Measurements from ENCODE around the gene ERC2. TPM values are rescaled to one million over a fixed set of nuclear protein-coding genes. Genes with fewer than 3 reads are reported as not detected.
A peak's percentile ranks its signal among the peaks of the same experiment; 100 is the strongest.

ERC2 gene
- total and polyA plus RNA-seq, 2 donors (not counting 1 experiment from before 2014, with no cell fraction given): 0.14 to 0.17 TPM

DNA sequence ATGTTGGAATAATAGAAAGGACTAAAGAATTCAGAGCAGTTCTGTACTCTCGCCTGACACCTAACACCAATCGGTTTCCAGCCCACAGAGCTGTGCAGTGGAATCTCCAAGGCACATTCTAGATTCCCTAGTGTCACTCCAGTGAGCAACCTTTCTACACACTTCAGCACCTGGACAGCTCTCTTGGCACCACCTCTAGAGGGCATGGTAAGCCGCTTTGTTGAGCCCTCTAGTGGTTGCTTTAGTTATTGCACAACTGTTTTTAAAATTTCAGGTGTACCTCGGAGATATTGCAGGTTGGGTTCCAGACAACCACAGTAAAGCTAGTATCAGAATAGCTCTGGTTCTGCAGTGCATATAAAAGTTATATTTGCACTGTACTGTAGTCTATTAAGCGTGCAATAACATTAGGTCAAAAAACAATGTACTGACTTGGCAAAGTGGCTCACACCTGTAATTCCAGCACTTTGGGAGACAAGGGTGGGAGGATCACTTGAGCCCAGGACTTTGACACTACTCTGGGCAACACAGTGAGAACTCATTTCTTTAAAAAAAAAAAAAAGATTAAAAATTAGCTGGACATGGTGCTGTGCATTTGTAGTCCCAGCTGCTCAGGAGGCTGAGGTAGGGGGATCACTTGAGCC is 26.5 kb upstream of the ERC2 start:
- no peak overlapping the region for H3K4me2 ChIP-seq (ENCODE audit: extremely low read depth, insufficient read depth, low read length)
- H3K36me3 ChIP-seq (ENCODE audit: control insufficient read depth, insufficient read depth, low read length): no peaks in the 10 kb centered on the region
- no peak overlapping the region for H2AFZ ChIP-seq (ENCODE audit: low read length)
- no peak overlapping the region for H3K27ac ChIP-seq (ENCODE audit: insufficient read depth, low read length)
- no peak for TF ChIP-seq EZH2 (IDR thresholded peaks at IDR 0.05; ENCODE audit: low read length, missing control alignments)
- TF ChIP-seq, protein P1, sequence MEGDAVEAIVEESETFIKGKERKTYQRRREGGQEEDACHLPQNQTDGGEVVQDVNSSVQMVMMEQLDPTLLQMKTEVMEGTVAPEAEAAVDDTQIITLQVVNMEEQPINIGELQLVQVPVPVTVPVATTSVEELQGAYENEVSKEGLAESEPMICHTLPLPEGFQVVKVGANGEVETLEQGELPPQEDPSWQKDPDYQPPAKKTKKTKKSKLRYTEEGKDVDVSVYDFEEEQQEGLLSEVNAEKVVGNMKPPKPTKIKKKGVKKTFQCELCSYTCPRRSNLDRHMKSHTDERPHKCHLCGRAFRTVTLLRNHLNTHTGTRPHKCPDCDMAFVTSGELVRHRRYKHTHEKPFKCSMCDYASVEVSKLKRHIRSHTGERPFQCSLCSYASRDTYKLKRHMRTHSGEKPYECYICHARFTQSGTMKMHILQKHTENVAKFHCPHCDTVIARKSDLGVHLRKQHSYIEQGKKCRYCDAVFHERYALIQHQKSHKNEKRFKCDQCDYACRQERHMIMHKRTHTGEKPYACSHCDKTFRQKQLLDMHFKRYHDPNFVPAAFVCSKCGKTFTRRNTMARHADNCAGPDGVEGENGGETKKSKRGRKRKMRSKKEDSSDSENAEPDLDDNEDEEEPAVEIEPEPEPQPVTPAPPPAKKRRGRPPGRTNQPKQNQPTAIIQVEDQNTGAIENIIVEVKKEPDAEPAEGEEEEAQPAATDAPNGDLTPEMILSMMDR (conservative IDR thresholded peaks at IDR 0.05 in 1 of 2, IDR thresholded peaks at IDR 0.05 in 1 of 2; ENCODE audit: low read depth in 1 of 2, low read length in 2 of 2): peak; percentile 96 to 98
- no peak overlapping the region for H3K4me3 ChIP-seq (replicated peaks in 1 of 4; ENCODE audit: control extremely low read depth in 1 of 4, insufficient read depth in 1 of 4, low read depth in 3 of 4, low read length in 4 of 4)
- H3K9me3 ChIP-seq (ENCODE audit: control insufficient read depth, insufficient read depth, low read depth, low read length): no peaks in the 10 kb centered on the region
- peak; percentile 73 to 85 for DNase-seq (ENCODE audit: low read depth in 2 of 2)
- H4K20me1 ChIP-seq (ENCODE audit: control insufficient read depth, extremely low read depth, insufficient read depth, low read length): no peaks in the 10 kb centered on the region
- H3K9ac ChIP-seq (ENCODE audit: insufficient read depth, low read length): no peak overlapping the region
- H3K27me3 ChIP-seq (ENCODE audit: control insufficient read depth, insufficient read depth, low read length): no peaks in the 10 kb centered on the region
- H3K79me2 ChIP-seq (ENCODE audit: control insufficient read depth, insufficient read depth, low read length): no peaks in the 10 kb centered on the region
- no peaks in the 10 kb centered on the region for H3K4me1 ChIP-seq (ENCODE audit: control insufficient read depth, extremely low read depth, insufficient read depth, low read length)

DNA sequence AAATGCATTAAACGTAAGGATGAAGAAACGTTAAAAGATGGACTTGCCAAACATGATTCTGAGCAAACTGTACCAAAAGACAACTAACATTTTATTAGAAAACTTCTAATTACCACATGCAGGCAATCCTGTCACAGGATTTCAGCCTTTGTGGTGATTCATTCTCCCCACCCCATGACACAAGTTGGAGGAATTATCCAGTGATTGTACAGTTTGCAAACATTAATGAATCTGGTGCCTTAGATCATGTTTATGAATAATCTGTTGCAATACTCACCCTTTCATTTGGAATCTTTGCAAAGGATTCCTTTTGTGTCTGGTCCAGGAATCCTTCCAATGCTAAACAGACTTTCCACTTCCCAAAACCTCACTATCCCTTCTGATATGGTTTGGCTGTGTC is 23.3 kb upstream of the ERC2 start:
- Histone ChIP-seq H3K4me3 (replicated peaks in 1 of 4; ENCODE audit: control extremely low read depth in 1 of 4, insufficient read depth in 1 of 4, low read depth in 3 of 4, low read length in 4 of 4) (no peak overlapping the region), H3K4me1 (ENCODE audit: control insufficient read depth, extremely low read depth, insufficient read depth, low read length) (no peaks in the 10 kb centered on the region), H3K79me2 (ENCODE audit: control insufficient read depth, insufficient read depth, low read length) (no peaks in the 10 kb centered on the region), H3K27ac (ENCODE audit: insufficient read depth, low read length) (no peak overlapping the region), H2AFZ (ENCODE audit: low read length) (no peak overlapping the region), H3K27me3 (ENCODE audit: control insufficient read depth, insufficient read depth, low read length) (no peaks in the 10 kb centered on the region), H3K9ac (ENCODE audit: insufficient read depth, low read length) (no peak overlapping the region), H3K9me3 (ENCODE audit: control insufficient read depth, insufficient read depth, low read depth, low read length) (no peaks in the 10 kb centered on the region), H3K36me3 (ENCODE audit: control insufficient read depth, insufficient read depth, low read length) (no peaks in the 10 kb centered on the region), H3K4me2 (ENCODE audit: extremely low read depth, insufficient read depth, low read length) (no peak overlapping the region), H4K20me1 (ENCODE audit: control insufficient read depth, extremely low read depth, insufficient read depth, low read length) (no peaks in the 10 kb centered on the region)
- TF ChIP-seq, protein P1 (conservative IDR thresholded peaks at IDR 0.05 in 1 of 2, IDR thresholded peaks at IDR 0.05 in 1 of 2; ENCODE audit: low read depth in 1 of 2, low read length in 2 of 2): no peak
- no peak for TF ChIP-seq EZH2 (IDR thresholded peaks at IDR 0.05; ENCODE audit: low read length, missing control alignments)
- DNase-seq (ENCODE audit: low read depth in 2 of 2): no peak

DNA sequence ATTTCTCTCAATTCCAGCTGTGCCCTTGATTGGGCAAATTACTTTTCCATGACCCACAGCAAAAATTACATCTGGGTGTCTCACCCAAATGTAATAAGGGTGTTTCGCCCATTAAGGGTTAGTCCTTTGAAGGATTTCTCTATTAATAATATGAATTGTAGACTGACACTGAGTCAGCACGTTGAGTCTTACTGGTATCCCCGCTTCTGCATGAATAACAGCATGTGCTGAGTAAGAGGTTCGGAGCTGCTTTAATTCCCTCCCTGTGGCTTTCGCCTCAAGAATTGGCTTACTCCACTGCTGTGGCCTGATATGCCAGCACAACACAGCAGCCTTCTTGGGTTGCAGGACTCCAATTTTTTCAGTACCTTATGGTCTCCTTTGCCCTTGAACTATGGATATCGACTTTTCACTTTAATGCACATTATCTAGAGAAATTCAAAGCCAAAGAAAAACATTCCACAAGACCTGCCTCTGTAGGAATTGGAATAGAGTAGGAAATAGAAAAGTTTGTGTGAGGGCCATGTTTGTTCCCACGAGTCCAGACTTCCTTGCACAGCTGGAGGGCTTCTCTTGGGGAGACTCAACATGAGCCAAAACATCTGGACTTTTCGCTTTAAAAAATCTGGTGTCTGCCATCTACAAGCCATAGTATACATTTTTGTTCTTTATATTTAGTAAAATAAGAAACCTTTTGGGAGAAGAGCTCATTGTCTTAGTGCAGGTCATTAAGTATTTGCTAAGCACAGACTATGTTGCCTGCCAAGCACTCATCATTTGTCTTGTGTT is 20.7 kb upstream of the ERC2 start:
- DNase-seq (ENCODE audit: low read depth in 2 of 2): no peak
- Histone ChIP-seq H4K20me1 (ENCODE audit: control insufficient read depth, extremely low read depth, insufficient read depth, low read length) (no peaks in the 10 kb centered on the region), H3K79me2 (ENCODE audit: control insufficient read depth, insufficient read depth, low read length) (no peaks in the 10 kb centered on the region), H3K27ac (ENCODE audit: insufficient read depth, low read length) (no peak overlapping the region), H2AFZ (ENCODE audit: low read length) (no peak overlapping the region), H3K9me3 (ENCODE audit: control insufficient read depth, insufficient read depth, low read depth, low read length) (no peaks in the 10 kb centered on the region), H3K4me2 (ENCODE audit: extremely low read depth, insufficient read depth, low read length) (no peak overlapping the region), H3K4me3 (replicated peaks in 1 of 4; ENCODE audit: control extremely low read depth in 1 of 4, insufficient read depth in 1 of 4, low read depth in 3 of 4, low read length in 4 of 4) (no peak overlapping the region), H3K36me3 (ENCODE audit: control insufficient read depth, insufficient read depth, low read length) (no peaks in the 10 kb centered on the region), H3K27me3 (ENCODE audit: control insufficient read depth, insufficient read depth, low read length) (no peaks in the 10 kb centered on the region), H3K4me1 (ENCODE audit: control insufficient read depth, extremely low read depth, insufficient read depth, low read length) (no peaks in the 10 kb centered on the region), H3K9ac (ENCODE audit: insufficient read depth, low read length) (no peak overlapping the region)
- TF ChIP-seq EZH2 (IDR thresholded peaks at IDR 0.05; ENCODE audit: low read length, missing control alignments): no peak
- TF ChIP-seq, protein P1 (conservative IDR thresholded peaks at IDR 0.05 in 1 of 2, IDR thresholded peaks at IDR 0.05 in 1 of 2; ENCODE audit: low read depth in 1 of 2, low read length in 2 of 2): no peak

Data from fibroblast of lung (primary cell).